Nephron (organoid): ENCODE measurements around the gene NEK2.
"Not testable (repeated sequence)": the region's sequence is repeated elsewhere in the genome, so short reads cannot be mapped to it uniquely, and the experiment has no call there.

Source experiments
- H3K27ac Mint-ChIP-seq, 3 experiments: 2 replicates each; pipeline ENCODE4 v1.8.0; 2020; ENCODE audit warnings: mixed read lengths in 3 of 3, mild to moderate bottlenecking in 2 of 3, moderate library complexity in 1 of 3
- H3K27me3 Mint-ChIP-seq: 2 replicates; pipeline ENCODE4 v1.8.0; 2021; ENCODE audit warnings: low read depth, mild to moderate bottlenecking, moderate library complexity, mixed read lengths
- H3K36me3 Mint-ChIP-seq: 2 replicates; pipeline ENCODE4 v1.8.0; 2020; ENCODE audit warnings: low read depth, mixed read lengths
- H3K4me1 Mint-ChIP-seq: 2 replicates; pipeline ENCODE4 v1.8.0; 2020; ENCODE audit warnings: mixed read lengths
- H3K4me3 Mint-ChIP-seq, 3 experiments: 2 replicates each; pipeline ENCODE4 v1.8.0; 2020; ENCODE audit warnings: mild to moderate bottlenecking in 3 of 3, mixed read lengths in 3 of 3, moderate library complexity in 2 of 3
- H3K9me3 Mint-ChIP-seq: 2 replicates; pipeline ENCODE4 v1.8.0; 2020; ENCODE audit warnings: mixed read lengths
- CTCF ChIP-seq, 3 experiments: fragments of 200-600 bp; sonication (generic); IDR thresholded peaks; one replicate each; pipeline ENCODE4 v1.5.0; 2021; ENCODE audit warnings: antibody characterized with exemption in 3 of 3; ENCODE audit not compliant: unreplicated experiment in 3 of 3

NEK2 gene

GRCh38 chr1:211687462-211688215, 12.2 kb upstream of the NEK2 start:
- no peak overlapping the region for H3K27ac Mint-ChIP-seq
- no peak overlapping the region for H3K4me3 Mint-ChIP-seq
- no peaks in the 10 kb centered on the region for H3K9me3 Mint-ChIP-seq
- H3K4me1 Mint-ChIP-seq = peaks cover 10% of the 10 kb centered on the region
- no peaks in the 10 kb centered on the region for H3K36me3 Mint-ChIP-seq
- peaks cover 15% of the 10 kb centered on the region for H3K27me3 Mint-ChIP-seq
- TF ChIP-seq CTCF (IDR thresholded peaks at IDR 0.05; ENCODE audit: unreplicated experiment in 3 of 3) = no peak

- no peak for TF ChIP-seq CTCF (IDR thresholded peaks at IDR 0.05; ENCODE audit: unreplicated experiment in 3 of 3)
- H3K9me3 Mint-ChIP-seq = no peaks in the 10 kb centered on the region
- no peak overlapping the region for H3K27ac Mint-ChIP-seq
- H3K36me3 Mint-ChIP-seq = no peaks in the 10 kb centered on the region
- no peak overlapping the region for H3K4me3 Mint-ChIP-seq
- peaks cover 15% of the 10 kb centered on the region for H3K27me3 Mint-ChIP-seq
- peaks cover 13% of the 10 kb centered on the region for H3K4me1 Mint-ChIP-seq
Measured at GRCh38 chr1:211685823-211686222, 10.4 kb upstream of the NEK2 start.

GRCh38 chr1:211684791-211685190, 9.4 kb upstream of the NEK2 start:
- no peak for TF ChIP-seq CTCF (IDR thresholded peaks at IDR 0.05; ENCODE audit: unreplicated experiment in 3 of 3)
- peaks cover 17% of the 10 kb centered on the region for H3K4me1 Mint-ChIP-seq
- no peaks in the 10 kb centered on the region for H3K36me3 Mint-ChIP-seq
- peaks cover 15% of the 10 kb centered on the region for H3K27me3 Mint-ChIP-seq
- no peaks in the 10 kb centered on the region for H3K9me3 Mint-ChIP-seq
- H3K4me3 Mint-ChIP-seq = no peak overlapping the region
- H3K27ac Mint-ChIP-seq = no peak overlapping the region

GRCh38 chr1:211684331-211684730, 8.9 kb upstream of the NEK2 start:
- no peak for TF ChIP-seq CTCF (IDR thresholded peaks at IDR 0.05; ENCODE audit: unreplicated experiment in 3 of 3)
- no peak overlapping the region for H3K4me3 Mint-ChIP-seq
- no peak overlapping the region for H3K27ac Mint-ChIP-seq
- peaks cover 15% of the 10 kb centered on the region for H3K27me3 Mint-ChIP-seq
- no peaks in the 10 kb centered on the region for H3K9me3 Mint-ChIP-seq
- H3K36me3 Mint-ChIP-seq = no peaks in the 10 kb centered on the region
- H3K4me1 Mint-ChIP-seq = peaks cover 17% of the 10 kb centered on the region

- Mint-ChIP-seq H3K9me3 (no peaks in the 10 kb centered on the region), H3K36me3 (no peaks in the 10 kb centered on the region), H3K4me1 (peaks cover 17% of the 10 kb centered on the region), H3K27ac (no peak overlapping the region), H3K27me3 (peaks cover 15% of the 10 kb centered on the region), H3K4me3 (no peak overlapping the region)
- TF ChIP-seq CTCF (IDR thresholded peaks at IDR 0.05; ENCODE audit: unreplicated experiment in 3 of 3) = no peak
Measured at GRCh38 chr1:211683396-211684297, 8.2 kb upstream of the NEK2 start.

GRCh38 chr1:211682186-211682585, 6.8 kb upstream of the NEK2 start:
- not testable (repeated sequence) for H3K4me3 Mint-ChIP-seq, H3K36me3 Mint-ChIP-seq, H3K9me3 Mint-ChIP-seq, H3K27ac Mint-ChIP-seq
- Mint-ChIP-seq H3K27me3 (peaks cover 12% of the 10 kb centered on the region), H3K4me1 (peaks cover 21% of the 10 kb centered on the region)
